GM12864 (cell line): Measurements from ENCODE around the gene LPP.

Experiments used
- DNase-seq: peaks from one replicate; pipeline ENCODE4 v3.0.0-alpha.2; 2011; ENCODE audit warnings: low read depth
- H3K4me3 ChIP-seq: 2 replicates; pipeline ENCODE4 v1.5.1; 2011; ENCODE audit warnings: mild to moderate bottlenecking, low read depth, low read length, control low read depth
- TF ChIP-seq, protein P1 (sequence below): IDR thresholded peaks from 2 replicates; pipeline ENCODE4 v1.5.1; 2011; ENCODE audit warnings: low read depth, mild to moderate bottlenecking, moderate library complexity, low read length, control low read depth, inconsistent platforms; ENCODE audit errors: missing control alignments

The LPP gene

GRCh38 chr3:188294113-188294512 is 140.2 kb downstream of the LPP start:
- no peak for DNase-seq
- TF ChIP-seq, protein P1, sequence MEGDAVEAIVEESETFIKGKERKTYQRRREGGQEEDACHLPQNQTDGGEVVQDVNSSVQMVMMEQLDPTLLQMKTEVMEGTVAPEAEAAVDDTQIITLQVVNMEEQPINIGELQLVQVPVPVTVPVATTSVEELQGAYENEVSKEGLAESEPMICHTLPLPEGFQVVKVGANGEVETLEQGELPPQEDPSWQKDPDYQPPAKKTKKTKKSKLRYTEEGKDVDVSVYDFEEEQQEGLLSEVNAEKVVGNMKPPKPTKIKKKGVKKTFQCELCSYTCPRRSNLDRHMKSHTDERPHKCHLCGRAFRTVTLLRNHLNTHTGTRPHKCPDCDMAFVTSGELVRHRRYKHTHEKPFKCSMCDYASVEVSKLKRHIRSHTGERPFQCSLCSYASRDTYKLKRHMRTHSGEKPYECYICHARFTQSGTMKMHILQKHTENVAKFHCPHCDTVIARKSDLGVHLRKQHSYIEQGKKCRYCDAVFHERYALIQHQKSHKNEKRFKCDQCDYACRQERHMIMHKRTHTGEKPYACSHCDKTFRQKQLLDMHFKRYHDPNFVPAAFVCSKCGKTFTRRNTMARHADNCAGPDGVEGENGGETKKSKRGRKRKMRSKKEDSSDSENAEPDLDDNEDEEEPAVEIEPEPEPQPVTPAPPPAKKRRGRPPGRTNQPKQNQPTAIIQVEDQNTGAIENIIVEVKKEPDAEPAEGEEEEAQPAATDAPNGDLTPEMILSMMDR, result no peak
- H3K4me3 ChIP-seq, result no peak overlapping the region

GRCh38 chr3:188294823-188295487 is 141.0 kb downstream of the LPP start:
- no peak for DNase-seq
- TF ChIP-seq, protein P1, result no peak
- H3K4me3 ChIP-seq, result no peak overlapping the region

- TF ChIP-seq, protein P1, result no peak
- DNase-seq, result no peak
- H3K4me3 ChIP-seq, result no peak overlapping the region
These were observed 141.9 kb downstream of the LPP start for GRCh38 chr3:188295876-188296275.

DNA sequence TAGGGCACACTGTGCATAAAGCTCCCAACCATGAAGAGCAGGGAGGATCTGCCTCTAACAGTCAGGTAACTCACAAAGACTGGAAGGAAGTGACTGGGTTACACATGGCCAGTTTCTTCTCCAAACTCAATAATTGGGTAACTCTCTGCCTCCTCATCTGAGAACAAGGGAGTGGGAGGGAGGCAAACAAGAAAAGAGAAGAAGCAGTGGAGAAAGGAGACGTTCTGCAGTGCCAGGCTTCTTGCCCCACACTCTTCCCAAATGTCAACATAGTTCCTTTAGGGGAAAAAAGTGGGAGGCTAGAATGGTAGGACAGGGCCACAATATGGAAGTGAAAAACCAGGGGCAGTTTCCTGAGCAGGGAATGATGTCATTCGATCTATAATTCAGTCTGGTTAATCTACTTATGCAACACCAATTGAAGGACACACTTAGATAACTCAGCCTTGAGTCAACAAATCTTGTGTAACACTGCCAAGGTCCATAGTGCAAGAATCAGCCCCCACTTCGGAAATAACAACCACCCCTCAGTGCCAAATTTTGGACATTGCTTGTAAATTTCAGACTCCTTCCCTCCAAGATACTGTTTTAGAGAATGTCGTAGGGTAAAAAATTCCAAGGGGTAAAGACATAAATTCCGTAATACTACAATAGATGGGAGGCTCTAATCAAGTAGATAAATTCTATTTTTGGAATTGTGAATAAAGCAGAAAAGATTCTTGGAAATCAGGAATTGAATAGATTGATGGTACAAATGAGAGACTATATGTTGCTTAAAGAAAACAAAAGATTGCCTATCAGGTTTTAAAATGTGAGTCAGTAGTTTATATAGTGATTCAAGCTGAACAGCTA is 143.0 kb downstream of the LPP start:
- no peak overlapping the region for H3K4me3 ChIP-seq
- TF ChIP-seq, protein P1, result no peak
- DNase-seq, result no peak

- DNase-seq, result no peak
- no peak overlapping the region for H3K4me3 ChIP-seq
- TF ChIP-seq, protein P1, result no peak
These were observed 144.6 kb downstream of the LPP start for GRCh38 chr3:188298585-188298984.

DNA sequence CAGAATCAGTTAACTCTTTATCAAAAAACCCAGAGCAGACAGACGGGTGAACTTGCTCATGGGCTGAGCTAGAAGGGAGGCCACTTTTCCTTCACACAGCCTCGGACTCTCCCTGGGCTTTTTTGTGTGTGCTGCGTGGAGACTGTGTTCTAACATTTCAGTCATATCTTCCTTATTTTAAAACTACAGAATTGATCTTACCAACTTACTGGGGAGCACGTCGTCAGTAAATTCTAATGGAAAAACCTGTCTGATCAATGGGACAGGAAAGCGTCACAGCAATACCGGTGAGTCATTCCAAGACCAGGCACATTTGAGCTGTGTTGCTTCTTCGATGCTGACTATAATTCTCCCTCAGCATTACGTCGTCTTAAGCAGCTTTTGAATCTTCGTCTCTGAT is 145.1 kb downstream of the LPP start:
- no peak for DNase-seq
- TF ChIP-seq, protein P1, result no peak
- no peak overlapping the region for H3K4me3 ChIP-seq
